Measurements from ENCODE around the gene GAB2. TPM values are rescaled to one million over a fixed set of nuclear protein-coding genes. Genes with fewer than 3 reads are reported as not detected.

The GAB2 gene
- total and polyA plus RNA-seq, 2 of the 13 experiments (the other 11 are each of a cell fraction or from before 2014, with no cell fraction given), result 4.1 to 8.6 TPM

DNA sequence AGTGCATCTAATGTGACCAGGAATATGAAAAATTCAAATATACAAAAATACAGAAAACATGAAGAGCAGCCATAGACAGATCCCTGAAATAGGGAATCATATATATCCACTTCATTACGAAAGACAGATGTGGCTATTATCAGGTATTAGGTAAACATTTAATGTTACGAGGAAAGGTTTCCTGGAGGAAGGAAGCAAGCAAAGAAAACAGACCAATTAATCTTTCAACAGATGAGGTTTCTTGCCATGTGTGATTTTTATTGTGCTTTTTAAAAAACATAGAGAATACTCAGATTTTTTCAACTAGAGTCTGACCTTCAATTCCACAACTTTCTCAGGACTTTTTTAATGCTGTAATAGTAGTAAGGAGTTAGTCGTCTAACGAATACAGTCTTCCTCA, 24.3 kb upstream of the GAB2 start:
- H3K4me3 ChIP-seq (replicated peaks in 1 of 3; ENCODE audit: insufficient read depth in 1 of 3, low read depth in 2 of 3, low read length in 3 of 3), result no peak overlapping the region

More for the DNA sequence above, 24.3 kb upstream of the GAB2 start:
- H3K36me3 ChIP-seq (replicated peaks in 1 of 2; ENCODE audit: control insufficient read depth in 1 of 2, insufficient read depth in 2 of 2, low read length in 2 of 2), result peaks cover 11 to 40% of the 10 kb centered on the region in 2 experiments; a peak in 4 of 5 replicates
- H2AFZ ChIP-seq (ENCODE audit: low read length), result no peak overlapping the region
- 95% methylated on average over 4 of the region's 4 CpGs for WGBS (ENCODE audit: low lambda C conversion rate)
- CTCF ChIA-PET (ENCODE audit: low intra/inter-chr PET ratio, low total read pairs), result no interaction called here
- DNase-seq (ENCODE audit: low spot score), result no peak
- TF ChIP-seq ZNF660 (CRISPR knock-in tag; IDR thresholded peaks at IDR 0.05; ENCODE audit: borderline replicate concordance, low read depth) (no peak), ZNF747 (CRISPR knock-in tag; IDR thresholded peaks at IDR 0.05; ENCODE audit: borderline replicate concordance) (no peak), ZKSCAN8 (CRISPR knock-in tag; IDR thresholded peaks at IDR 0.05; ENCODE audit: borderline replicate concordance) (no peak), ZNF792 (CRISPR knock-in tag; IDR thresholded peaks at IDR 0.05) (no peak), CBFB (CRISPR knock-in tag; IDR thresholded peaks at IDR 0.05) (no peak), TEF (CRISPR knock-in tag; IDR thresholded peaks at IDR 0.05) (no peak), SIN3A (IDR thresholded peaks at IDR 0.05; ENCODE audit: borderline replicate concordance, low read depth, low read length) (no peak), SMARCE1 (IDR thresholded peaks at IDR 0.05; ENCODE audit: borderline replicate concordance) (no peak), ZFP90 (CRISPR knock-in tag; IDR thresholded peaks at IDR 0.05; ENCODE audit: borderline replicate concordance) (no peak), SOX6 (IDR thresholded peaks at IDR 0.05) (no peak), SOX6 (CRISPR knock-in tag; IDR thresholded peaks at IDR 0.05) (no peak), FOXK2 (IDR thresholded peaks at IDR 0.05) (no peak), HINFP (CRISPR knock-in tag; IDR thresholded peaks at IDR 0.05; ENCODE audit: low read depth) (no peak), ZNF367 (CRISPR knock-in tag; IDR thresholded peaks at IDR 0.05; ENCODE audit: borderline replicate concordance) (no peak), SRF (IDR thresholded peaks at IDR 0.05; ENCODE audit: low read depth, low read length) (no peak), HHEX (CRISPR knock-in tag; IDR thresholded peaks at IDR 0.05) (no peak), BCL6 (CRISPR knock-in tag; IDR thresholded peaks at IDR 0.05) (no peak), DNMT1 (CRISPR knock-in tag; IDR thresholded peaks at IDR 0.05) (no peak), KLF15 (CRISPR knock-in tag; IDR thresholded peaks at IDR 0.05; ENCODE audit: borderline replicate concordance) (no peak)
- TF ChIP-seq, protein P1, sequence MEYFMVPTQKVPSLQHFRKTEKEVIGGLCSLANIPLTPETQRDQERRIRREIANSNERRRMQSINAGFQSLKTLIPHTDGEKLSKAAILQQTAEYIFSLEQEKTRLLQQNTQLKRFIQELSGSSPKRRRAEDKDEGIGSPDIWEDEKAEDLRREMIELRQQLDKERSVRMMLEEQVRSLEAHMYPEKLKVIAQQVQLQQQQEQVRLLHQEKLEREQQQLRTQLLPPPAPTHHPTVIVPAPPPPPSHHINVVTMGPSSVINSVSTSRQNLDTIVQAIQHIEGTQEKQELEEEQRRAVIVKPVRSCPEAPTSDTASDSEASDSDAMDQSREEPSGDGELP (IDR thresholded peaks at IDR 0.05; ENCODE audit: borderline replicate concordance, low read depth), result no peak
- in situ Hi-C loops (cut with HindIII; ENCODE audit: extremely low pct_ligation_motif_present, low pct_unique_long_range_greater_than_20kb), result no loop called here
- H3K9ac ChIP-seq (ENCODE audit: insufficient read depth, low read depth, low read length), result no peak overlapping the region
- no peaks in the 10 kb centered on the region for H4K20me1 ChIP-seq (ENCODE audit: insufficient read depth, low read length)
- ATAC-seq, result no peak
- POLR2A ChIA-PET, result no interaction called here
- no peak overlapping the region for H3K4me2 ChIP-seq (ENCODE audit: low read depth, low read length)
- FAIRE-seq, result no peak
- BruUV-seq (replicated peaks), result no TSS peak
- no peaks in the 10 kb centered on the region for H3K27me3 ChIP-seq (ENCODE audit: control insufficient read depth in 1 of 2, insufficient read depth in 2 of 2, low read length in 2 of 2)
- H3K79me2 ChIP-seq (ENCODE audit: insufficient read depth, low read length), result no peaks in the 10 kb centered on the region
- H3K9me3 ChIP-seq (ENCODE audit: low read length), result no peaks in the 10 kb centered on the region
- no peak overlapping the region for H3K27ac ChIP-seq (ENCODE audit: extremely low read length, insufficient read depth, low read length)
- intact Hi-C loops (cut with micrococcal nuclease; ENCODE audit: unreplicated experiment), result no loop called here
- H3K4me1 ChIP-seq (ENCODE audit: insufficient read depth, low read length), result no peaks in the 10 kb centered on the region
